B cell (primary cell): ENCODE results near the gene SLC25A4. TPM values are rescaled to one million over a fixed set of nuclear protein-coding genes. Genes with fewer than 3 reads are reported as not detected.

ENCODE experiments used
- ATAC-seq: fragments of 200-7000 bp; cut with Tn5 transposase; one replicate; pipeline ENCODE4 v1.10.0; 2021; ENCODE audit warnings: low read depth, mild to moderate bottlenecking, moderate number of reproducible peaks, moderate library complexity
- CTCF ChIA-PET: fragments of 350-600 bp; sonication (Branson Sonifier 250); formaldehyde crosslinking; loops from one replicate; lab custom pipeline; 2021; ENCODE audit warnings: antibody characterized with exemption, inconsistent platforms; lab: Charles Lee
- POLR2A ChIA-PET: fragments of 350-600 bp; sonication (Branson Sonifier 250); formaldehyde crosslinking; loops from one replicate; lab custom pipeline; 2021; ENCODE audit warnings: antibody characterized with exemption; lab: Charles Lee
- DNase-seq: peaks from one replicate; pipeline ENCODE4 v3.0.0; 2013
- H2AFZ ChIP-seq: 2 replicates; pipeline ENCODE4 v1.6.1; 2012; ENCODE audit warnings: mild to moderate bottlenecking, low read depth, low read length; ENCODE audit not compliant: insufficient read depth, poor library complexity, severe bottlenecking
- H3K27ac ChIP-seq, 2 donors: 1 replicate in 1 of 2; 2 replicates in 1 of 2; pipeline ENCODE4 v1.5.1; 2012 to 2013; ENCODE audit warnings: low read length in 2 of 2, mild to moderate bottlenecking in 2 of 2, moderate library complexity in 1 of 2
- H3K27me3 ChIP-seq, 4 experiments: fragments of 200-600 bp in 1 of 4; sonication (generic) in 1 of 4; replicated peaks in 1 of 4; 1 replicate in 2 of 4; 2 replicates in 2 of 4; pipeline versions ENCODE4 v1.6.1 to v1.7.0; 2013 to 2016; ENCODE audit warnings: low read length in 3 of 4, mild to moderate bottlenecking in 2 of 4, mixed read lengths in 1 of 4, moderate library complexity in 1 of 4; ENCODE audit not compliant: insufficient read depth in 4 of 4, control insufficient read depth in 3 of 4; ENCODE audit errors: control extremely low read depth in 1 of 4
- H3K36me3 ChIP-seq, 2 experiments: replicated peaks in 1 of 2; 1 replicate in 1 of 2; 2 replicates in 1 of 2; pipeline versions ENCODE4 v1.6.1 to v1.7.1; 2013; ENCODE audit warnings: low read length in 1 of 2; ENCODE audit not compliant: insufficient read depth in 2 of 2, control insufficient read depth in 1 of 2; ENCODE audit errors: control extremely low read depth in 1 of 2, extremely low read depth in 1 of 2
- H3K4me1 ChIP-seq, 2 donors: fragments of 200-600 bp in 1 of 2; sonication (generic) in 1 of 2; 1 replicate in 1 of 2; 2 replicates in 1 of 2; pipeline versions ENCODE4 v1.5.1 to v1.6.1; 2013 to 2017; ENCODE audit warnings: low read length in 2 of 2; ENCODE audit not compliant: control insufficient read depth in 2 of 2, insufficient read depth in 2 of 2
- H3K4me2 ChIP-seq: replicated peaks from 2 replicates; pipeline ENCODE3; 2012; ENCODE audit warnings: mild to moderate bottlenecking, low read depth, low read length; ENCODE audit not compliant: poor library complexity, severe bottlenecking
- H3K4me3 ChIP-seq, 5 experiments: fragments of 200-600 bp in 1 of 5; sonication (generic) in 1 of 5; 1 replicate in 3 of 5; 2 replicates in 2 of 5; pipeline versions ENCODE4 v1.5.1 to v1.7.0; 2011 to 2016; ENCODE audit warnings: low read length in 4 of 5, mild to moderate bottlenecking in 4 of 5, low read depth in 2 of 5, control low read depth in 1 of 5, moderate library complexity in 1 of 5; ENCODE audit not compliant: insufficient read depth in 1 of 5; ENCODE audit errors: control extremely low read depth in 1 of 5, extremely low read depth in 1 of 5
- H3K79me2 ChIP-seq: fragments of 200-600 bp; sonication (generic); one replicate; pipeline ENCODE4 v1.6.0; 2016; ENCODE audit warnings: low read length; ENCODE audit not compliant: control insufficient read depth, insufficient read depth
- H3K9ac ChIP-seq: fragments of 200-600 bp; sonication (generic); 2 replicates; pipeline ENCODE4 v1.6.1; 2017; ENCODE audit warnings: mild to moderate bottlenecking, low read length, moderate library complexity
- H3K9me3 ChIP-seq, 3 donors: one replicate each; pipeline versions ENCODE4 v1.6.1 to v1.7.1; 2013; ENCODE audit warnings: low read length in 2 of 3; ENCODE audit not compliant: control insufficient read depth in 2 of 3, insufficient read depth in 1 of 3; ENCODE audit errors: control extremely low read depth in 1 of 3
- H4K20me1 ChIP-seq: 2 replicates; pipeline ENCODE4 v1.6.0; 2012; ENCODE audit warnings: mild to moderate bottlenecking, low read length; ENCODE audit not compliant: insufficient read depth, control insufficient read depth, poor library complexity, severe bottlenecking
- H3K27ac Mint-ChIP-seq: one replicate; pipeline ENCODE4 v1.8.0; 2021; ENCODE audit warnings: mixed read lengths
- H3K27me3 Mint-ChIP-seq: one replicate; pipeline ENCODE4 v1.8.0; 2021; ENCODE audit warnings: mixed read lengths
- H3K4me1 Mint-ChIP-seq: one replicate; pipeline ENCODE4 v1.8.0; 2021; ENCODE audit warnings: mixed read lengths
- H3K4me3 Mint-ChIP-seq: one replicate; pipeline ENCODE4 v1.8.0; 2021; ENCODE audit warnings: mixed read lengths
- H3K9me3 Mint-ChIP-seq: one replicate; pipeline ENCODE4 v1.8.0; 2022; ENCODE audit warnings: mixed read lengths; ENCODE audit not compliant: insufficient read depth
- CTCF ChIP-seq: fragments of 200-600 bp; IDR thresholded peaks from one replicate; pipeline ENCODE4 v1.8.0; 2022; ENCODE audit warnings: antibody characterized with exemption, mild to moderate bottlenecking
- EZH2 ChIP-seq: IDR thresholded peaks from 2 replicates; pipeline ENCODE4 v1.6.1; 2012; ENCODE audit warnings: borderline replicate concordance, low read depth, mild to moderate bottlenecking, moderate library complexity, low read length; ENCODE audit not compliant: insufficient read depth, poor library complexity, severe bottlenecking
- WGBS: methylation state at CpG from one replicate; pipeline ENCODE4 v1.1.5; 2013; ENCODE audit warnings: missing lambda C conversion rate; ENCODE audit not compliant: insufficient coverage; 5-methylcytosine and 5-hydroxymethylcytosine counted together
- intact Hi-C: fragments of 100-400 bp; cut with micrococcal nuclease; formaldehyde crosslinking; loops from one replicate; pipeline ENCODE4 v1.10.0; 2022
- polyA plus RNA-seq: library from polyadenylated mRNA; depleted of rRNA; stranded (reverse); fragments of >200 nt; gene quantifications from 2 replicates; pipeline ENCODE4 v1.2.3, GENCODE V29; 2012
- total RNA-seq, 2 donors: library from RNA; stranded (reverse); fragments of 120-200 nt in 1 of 2; gene quantifications; 1 replicate in 1 of 2; 2 replicates in 1 of 2; pipeline versions ENCODE4 v1.2.3 to v1.2.4, GENCODE V29; 2013 to 2022

The SLC25A4 gene
- total and polyA plus RNA-seq, 2 donors (not counting 1 experiment from before 2014, with no cell fraction given): 7.3 to 11.7 TPM

DNA sequence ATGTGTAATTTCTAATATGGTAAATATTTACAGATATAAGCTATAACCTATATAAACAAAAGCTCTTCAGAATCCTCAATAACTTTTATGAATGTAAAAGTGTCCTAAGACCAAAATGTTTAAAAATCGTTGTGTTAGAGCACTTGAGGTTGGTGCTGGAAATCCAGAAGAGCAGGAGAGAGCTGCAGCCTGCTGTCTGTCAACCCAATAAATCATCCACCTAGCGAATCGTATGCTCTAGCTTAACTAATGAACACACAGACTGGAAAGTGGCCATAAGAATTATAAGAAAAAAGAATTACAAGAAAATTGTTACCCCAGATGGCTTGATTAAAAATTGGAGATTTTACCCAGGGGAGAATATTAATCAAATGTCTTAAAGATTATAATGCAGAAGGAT is 43.7 kb downstream of the SLC25A4 start:
- Histone ChIP-seq H3K4me3 (no peak overlapping the region), H3K79me2 (peaks cover 67% of the 10 kb centered on the region), H3K36me3 (peaks cover 3 to 24% of the 10 kb centered on the region in 2 experiments), H3K4me1 (peaks cover 2% of the 10 kb centered on the region in 2 donors), H3K27ac (no peak overlapping the region), H2AFZ (no peak overlapping the region), H4K20me1 (peaks cover 20% of the 10 kb centered on the region), H3K9ac (no peak overlapping the region), H3K4me2 (no peak overlapping the region), H3K27me3 (no peaks in the 10 kb centered on the region), H3K9me3 (no peaks in the 10 kb centered on the region)
- DNase-seq: no peak
- CTCF ChIA-PET: interaction anchor here (1.3 to 6.0 kb wide), 4 partner anchors 10 to 146 kb away, joined by 3 to 69 read pairs (median 6); no protein-coding TSS in a partner anchor
- H3K4me1 Mint-ChIP-seq: peaks cover 15% of the 10 kb centered on the region
- no CpG with 5 or more reads among the region's 3 CpGs for WGBS
- no peak overlapping the region for H3K4me3 Mint-ChIP-seq
- TF ChIP-seq CTCF (no peak), EZH2 (no peak)
- intact Hi-C loops: no loop called here
- no peaks in the 10 kb centered on the region for H3K27me3 Mint-ChIP-seq
- H3K9me3 Mint-ChIP-seq: no peaks in the 10 kb centered on the region
- H3K27ac Mint-ChIP-seq: no peak overlapping the region
- POLR2A ChIA-PET: no interaction called here
- ATAC-seq: no peak

DNA sequence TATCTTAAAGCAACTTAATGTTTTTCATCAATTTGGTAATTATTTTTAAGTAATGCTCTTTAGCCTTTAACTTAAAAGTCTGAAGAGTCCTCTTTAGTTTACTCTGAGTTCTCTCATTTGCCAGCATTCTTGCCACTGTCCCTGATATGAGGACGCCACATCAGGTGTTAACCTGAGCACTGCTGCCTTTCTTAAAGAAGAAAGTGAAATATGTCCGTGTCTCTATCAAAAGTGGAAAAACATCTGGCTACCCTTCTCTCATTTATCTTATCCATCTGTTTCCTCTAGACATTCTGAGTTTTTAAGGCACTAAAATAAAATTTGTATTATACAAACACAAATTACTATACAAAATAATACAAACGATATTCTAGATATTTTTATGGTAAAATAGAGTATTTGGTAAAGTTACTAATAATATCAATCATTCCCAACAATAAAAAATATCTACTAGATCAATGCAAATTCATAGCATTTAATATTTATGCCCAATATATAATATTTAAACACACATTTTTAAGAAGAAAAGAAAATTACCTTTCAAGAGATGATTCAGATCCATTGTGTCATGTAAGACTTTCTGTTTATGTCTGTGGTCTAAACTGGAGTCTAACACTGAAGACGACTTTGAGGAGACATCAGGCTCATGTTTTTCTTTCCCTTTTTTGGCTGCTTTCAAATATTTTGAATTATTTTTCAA is 46.7 kb downstream of the SLC25A4 start:
- H3K4me2 ChIP-seq: no peak overlapping the region
- POLR2A ChIA-PET: no interaction called here

More for the DNA sequence above, 46.7 kb downstream of the SLC25A4 start:
- ATAC-seq: no peak
- Histone ChIP-seq H3K27me3 (no peaks in the 10 kb centered on the region), H4K20me1 (peaks cover 14% of the 10 kb centered on the region), H3K36me3 (peaks cover 2 to 24% of the 10 kb centered on the region in 2 experiments), H3K79me2 (peaks cover 67% of the 10 kb centered on the region), H3K27ac (no peak overlapping the region), H3K9me3 (peaks cover 0 to 6% (median 0%) of the 10 kb centered on the region in 3 donors), H3K4me1 (peaks cover 7 to 8% of the 10 kb centered on the region in 2 donors), H2AFZ (no peak overlapping the region), H3K9ac (no peak overlapping the region), H3K4me3 (no peak overlapping the region)
- intact Hi-C loops: no loop called here
- H3K9me3 Mint-ChIP-seq: no peaks in the 10 kb centered on the region
- H3K27me3 Mint-ChIP-seq: no peaks in the 10 kb centered on the region
- H3K4me1 Mint-ChIP-seq: peaks cover 22% of the 10 kb centered on the region
- no peak overlapping the region for H3K27ac Mint-ChIP-seq
- no peak for DNase-seq
- TF ChIP-seq CTCF (no peak), EZH2 (no peak)
- H3K4me3 Mint-ChIP-seq: no peak overlapping the region
- CTCF ChIA-PET: no interaction called here
- no CpG with 5 or more reads among the region's 4 CpGs for WGBS
